Stimulated activated CD8-positive, alpha-beta memory T cell treated with anti-CD3 and anti-CD28 coated beads, Interleukin-7, amount 100 ng/mL, for 4 hours (primary cell): ENCODE measurements around the gene C3orf18.

ENCODE experiments used
- DNase-seq, 2 donors: peaks; one replicate each; pipeline ENCODE4 v3.0.0-alpha.2; 2020; ENCODE audit warnings: low read depth in 2 of 2

The C3orf18 gene

GRCh38 chr3:50603261-50604109 lies 35.9 kb upstream of the C3orf18 start:
- no peak for DNase-seq

GRCh38 chr3:50602595-50603191 lies 35.1 kb upstream of the C3orf18 start:
- DNase-seq, result no peak

- DNase-seq, result peak; percentile 93 to 94
Observed at GRCh38 chr3:50600841-50601591, 33.5 kb upstream of the C3orf18 start.

GRCh38 chr3:50600141-50600753 lies 32.7 kb upstream of the C3orf18 start:
- DNase-seq, result no peak

GRCh38 chr3:50599716-50600118 lies 32.2 kb upstream of the C3orf18 start:
- no peak for DNase-seq

GRCh38 chr3:50599115-50599715 lies 31.7 kb upstream of the C3orf18 start:
- no peak for DNase-seq

GRCh38 chr3:50594253-50594785 lies 26.8 kb upstream of the C3orf18 start:
- DNase-seq, result no peak

- DNase-seq, result no peak
Observed at GRCh38 chr3:50592568-50592967, 25.0 kb upstream of the C3orf18 start.

- DNase-seq, result no peak
Observed at GRCh38 chr3:50591196-50591741, 23.7 kb upstream of the C3orf18 start.

- DNase-seq, result no peak
Observed at GRCh38 chr3:50588759-50589433, 21.3 kb upstream of the C3orf18 start.

- peak; percentile 68 to 75 for DNase-seq
Observed at GRCh38 chr3:50587806-50588758, 20.5 kb upstream of the C3orf18 start.

GRCh38 chr3:50587373-50587772 lies 19.8 kb upstream of the C3orf18 start:
- DNase-seq, result no peak

GRCh38 chr3:50586763-50587070 lies 19.2 kb upstream of the C3orf18 start:
- no peak for DNase-seq

GRCh38 chr3:50585919-50586762 lies 18.6 kb upstream of the C3orf18 start:
- no peak for DNase-seq

- DNase-seq, result no peak
Observed at GRCh38 chr3:50584391-50584790, 16.8 kb upstream of the C3orf18 start.

GRCh38 chr3:50583897-50584296 lies 16.4 kb upstream of the C3orf18 start:
- no peak for DNase-seq

- DNase-seq, result no peak
Observed at GRCh38 chr3:50582083-50582482, 14.5 kb upstream of the C3orf18 start.

- DNase-seq, result no peak
Observed at GRCh38 chr3:50581459-50581842, 13.9 kb upstream of the C3orf18 start.
